Measurements from ENCODE around the gene PRDM5.

Gene PRDM5

DNA sequence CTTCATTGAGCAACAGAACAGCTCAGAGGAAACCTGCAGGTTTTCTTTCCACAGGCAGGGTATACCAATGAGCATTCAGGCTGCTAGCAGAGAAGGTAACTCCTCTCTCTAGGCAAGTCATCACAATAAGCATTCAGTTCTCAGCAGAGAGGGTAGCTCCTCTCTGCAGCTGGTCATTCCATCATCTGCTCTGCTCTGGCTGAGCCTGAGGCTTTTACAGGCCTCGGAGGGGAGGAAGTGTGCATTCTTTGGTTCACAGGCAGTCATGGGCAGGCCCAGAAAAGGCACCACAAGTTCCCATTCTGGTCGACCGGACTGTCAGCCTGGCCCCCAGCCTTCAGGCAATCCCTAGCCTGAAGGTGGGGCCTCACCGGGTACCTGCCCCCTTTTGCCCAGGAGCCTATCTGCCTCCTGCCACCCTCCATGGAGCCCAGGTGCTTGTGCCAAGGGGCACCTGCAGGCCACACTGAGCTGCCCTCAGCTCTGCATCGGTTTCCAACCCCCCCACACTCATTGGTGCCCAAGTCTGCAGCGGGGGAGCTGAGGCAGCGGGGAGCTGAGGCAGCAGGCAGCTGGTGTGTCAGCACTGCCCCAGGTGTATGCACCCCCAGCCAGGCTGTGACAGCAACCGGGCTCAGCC, 83.1 kb downstream of the PRDM5 start:
- TF ChIP-seq YY1 (IDR thresholded peaks at IDR 0.05; ENCODE audit: low read depth) = no peak
- TF ChIP-seq TAF1 (IDR thresholded peaks at IDR 0.05; ENCODE audit: low read depth) = no peak
- no peak for TF ChIP-seq ZBTB7A (IDR thresholded peaks at IDR 0.05; ENCODE audit: low read depth)
- TF ChIP-seq TCF12 (IDR thresholded peaks at IDR 0.05; ENCODE audit: low read depth) = no peak
- no peak for TF ChIP-seq CREB1 (IDR thresholded peaks at IDR 0.05; ENCODE audit: low read depth)
- TF ChIP-seq TEAD4 (IDR thresholded peaks at IDR 0.05) = no peak
- no peak for TF ChIP-seq RAD21 (IDR thresholded peaks at IDR 0.05; ENCODE audit: low read depth)
- no peak for TF ChIP-seq NFIC (IDR thresholded peaks at IDR 0.05)
- TF ChIP-seq, protein P1, sequence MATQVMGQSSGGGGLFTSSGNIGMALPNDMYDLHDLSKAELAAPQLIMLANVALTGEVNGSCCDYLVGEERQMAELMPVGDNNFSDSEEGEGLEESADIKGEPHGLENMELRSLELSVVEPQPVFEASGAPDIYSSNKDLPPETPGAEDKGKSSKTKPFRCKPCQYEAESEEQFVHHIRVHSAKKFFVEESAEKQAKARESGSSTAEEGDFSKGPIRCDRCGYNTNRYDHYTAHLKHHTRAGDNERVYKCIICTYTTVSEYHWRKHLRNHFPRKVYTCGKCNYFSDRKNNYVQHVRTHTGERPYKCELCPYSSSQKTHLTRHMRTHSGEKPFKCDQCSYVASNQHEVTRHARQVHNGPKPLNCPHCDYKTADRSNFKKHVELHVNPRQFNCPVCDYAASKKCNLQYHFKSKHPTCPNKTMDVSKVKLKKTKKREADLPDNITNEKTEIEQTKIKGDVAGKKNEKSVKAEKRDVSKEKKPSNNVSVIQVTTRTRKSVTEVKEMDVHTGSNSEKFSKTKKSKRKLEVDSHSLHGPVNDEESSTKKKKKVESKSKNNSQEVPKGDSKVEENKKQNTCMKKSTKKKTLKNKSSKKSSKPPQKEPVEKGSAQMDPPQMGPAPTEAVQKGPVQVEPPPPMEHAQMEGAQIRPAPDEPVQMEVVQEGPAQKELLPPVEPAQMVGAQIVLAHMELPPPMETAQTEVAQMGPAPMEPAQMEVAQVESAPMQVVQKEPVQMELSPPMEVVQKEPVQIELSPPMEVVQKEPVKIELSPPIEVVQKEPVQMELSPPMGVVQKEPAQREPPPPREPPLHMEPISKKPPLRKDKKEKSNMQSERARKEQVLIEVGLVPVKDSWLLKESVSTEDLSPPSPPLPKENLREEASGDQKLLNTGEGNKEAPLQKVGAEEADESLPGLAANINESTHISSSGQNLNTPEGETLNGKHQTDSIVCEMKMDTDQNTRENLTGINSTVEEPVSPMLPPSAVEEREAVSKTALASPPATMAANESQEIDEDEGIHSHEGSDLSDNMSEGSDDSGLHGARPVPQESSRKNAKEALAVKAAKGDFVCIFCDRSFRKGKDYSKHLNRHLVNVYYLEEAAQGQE (IDR thresholded peaks at IDR 0.05; ENCODE audit: low read depth) = no peak

DNA sequence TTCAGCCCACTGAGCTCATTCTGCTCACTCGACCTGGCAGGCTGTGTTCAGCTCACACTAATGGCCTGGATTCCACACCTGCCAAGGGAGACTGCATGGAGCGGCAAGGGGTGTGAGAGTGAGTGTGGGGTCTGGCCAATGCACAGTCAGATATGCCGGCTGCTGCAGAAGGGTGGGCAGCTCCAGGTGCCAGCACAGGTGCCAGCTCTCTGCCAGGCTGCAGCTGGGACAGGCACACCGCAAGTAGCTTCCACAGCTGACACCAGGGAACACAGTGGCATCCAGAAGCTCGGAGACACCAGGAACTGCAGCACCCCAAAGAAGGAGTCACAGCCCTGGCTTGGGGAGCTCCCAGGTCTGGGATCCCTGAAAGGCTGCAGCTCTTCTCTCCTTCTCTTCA, 83.7 kb downstream of the PRDM5 start:
- TF ChIP-seq, protein P2, sequence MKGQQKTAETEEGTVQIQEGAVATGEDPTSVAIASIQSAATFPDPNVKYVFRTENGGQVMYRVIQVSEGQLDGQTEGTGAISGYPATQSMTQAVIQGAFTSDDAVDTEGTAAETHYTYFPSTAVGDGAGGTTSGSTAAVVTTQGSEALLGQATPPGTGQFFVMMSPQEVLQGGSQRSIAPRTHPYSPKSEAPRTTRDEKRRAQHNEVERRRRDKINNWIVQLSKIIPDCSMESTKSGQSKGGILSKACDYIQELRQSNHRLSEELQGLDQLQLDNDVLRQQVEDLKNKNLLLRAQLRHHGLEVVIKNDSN (IDR thresholded peaks at IDR 0.05) = no peak
- no peak for TF ChIP-seq EGR1 (IDR thresholded peaks at IDR 0.05)
- TF ChIP-seq NFIC (IDR thresholded peaks at IDR 0.05) = no peak
- no peak for TF ChIP-seq FOXM1 (IDR thresholded peaks at IDR 0.05; ENCODE audit: borderline replicate concordance, low read depth)
- TF ChIP-seq TCF12 (IDR thresholded peaks at IDR 0.05; ENCODE audit: low read depth) = no peak
- TF ChIP-seq, protein P3, sequence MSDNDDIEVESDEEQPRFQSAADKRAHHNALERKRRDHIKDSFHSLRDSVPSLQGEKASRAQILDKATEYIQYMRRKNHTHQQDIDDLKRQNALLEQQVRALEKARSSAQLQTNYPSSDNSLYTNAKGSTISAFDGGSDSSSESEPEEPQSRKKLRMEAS (IDR thresholded peaks at IDR 0.05) = no peak

DNA sequence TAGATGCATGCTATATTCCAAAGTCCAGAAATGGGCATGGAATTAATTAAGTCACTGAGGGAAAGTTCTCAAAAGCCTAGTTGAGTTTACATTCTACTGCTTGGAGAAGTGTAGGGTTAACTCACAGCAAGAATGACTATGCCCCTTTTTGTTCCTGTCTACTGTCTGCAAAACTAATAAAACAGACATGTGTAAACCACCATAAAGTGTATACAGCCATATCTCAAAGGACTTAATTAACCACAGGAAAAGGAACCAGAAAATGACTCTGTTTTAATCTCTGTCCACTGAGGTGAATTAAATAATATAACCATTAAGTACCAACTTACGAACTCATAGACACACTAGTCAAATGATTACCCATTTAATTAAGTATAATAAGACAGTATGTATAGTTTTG, 84.9 kb downstream of the PRDM5 start:
- TF ChIP-seq TCF12 (IDR thresholded peaks at IDR 0.05; ENCODE audit: low read depth) = no peak
- TF ChIP-seq TEAD4 (IDR thresholded peaks at IDR 0.05) = no peak
- no peak for TF ChIP-seq CREB1 (IDR thresholded peaks at IDR 0.05; ENCODE audit: low read depth)
- no peak for TF ChIP-seq FOXM1 (IDR thresholded peaks at IDR 0.05; ENCODE audit: borderline replicate concordance, low read depth)

DNA sequence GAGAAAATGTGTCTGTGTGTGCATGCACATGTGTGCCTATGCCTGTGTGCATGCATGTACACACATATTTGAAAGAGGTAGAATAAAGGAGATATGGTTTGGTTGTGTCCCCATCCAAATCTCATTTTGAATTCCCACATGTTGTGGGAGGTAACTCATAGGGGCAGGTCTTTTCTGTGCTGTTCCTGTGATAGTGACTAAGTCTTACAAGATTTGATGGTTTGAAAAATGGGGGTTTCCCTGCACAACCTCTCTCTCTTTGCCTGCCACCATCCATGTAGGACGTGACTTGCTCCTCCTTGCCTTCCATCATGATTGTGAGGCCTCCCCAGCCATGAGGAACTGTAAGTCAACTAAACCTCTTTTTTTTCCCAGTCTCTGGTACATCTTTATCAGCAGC, 87.2 kb downstream of the PRDM5 start:
- TF ChIP-seq, protein P2 (IDR thresholded peaks at IDR 0.05) = no peak
- no peak for TF ChIP-seq YY1 (IDR thresholded peaks at IDR 0.05; ENCODE audit: low read depth)
- TF ChIP-seq, protein P1 (IDR thresholded peaks at IDR 0.05; ENCODE audit: low read depth) = no peak
- no peak for TF ChIP-seq CEBPB (IDR thresholded peaks at IDR 0.05)
- TF ChIP-seq, protein P3 (IDR thresholded peaks at IDR 0.05) = no peak
- TF ChIP-seq NFIC (IDR thresholded peaks at IDR 0.05) = no peak
- TF ChIP-seq EGR1 (IDR thresholded peaks at IDR 0.05) = no peak
- no peak for TF ChIP-seq CREB1 (IDR thresholded peaks at IDR 0.05; ENCODE audit: low read depth)
- TF ChIP-seq TAF1 (IDR thresholded peaks at IDR 0.05; ENCODE audit: low read depth) = no peak
- TF ChIP-seq RAD21 (IDR thresholded peaks at IDR 0.05; ENCODE audit: low read depth) = no peak
- no peak for TF ChIP-seq TEAD4 (IDR thresholded peaks at IDR 0.05)
- TF ChIP-seq FOXM1 (IDR thresholded peaks at IDR 0.05; ENCODE audit: borderline replicate concordance, low read depth) = no peak
- TF ChIP-seq ZBTB7A (IDR thresholded peaks at IDR 0.05; ENCODE audit: low read depth) = no peak
- TF ChIP-seq TCF12 (IDR thresholded peaks at IDR 0.05; ENCODE audit: low read depth) = no peak
- TF ChIP-seq EP300 (IDR thresholded peaks at IDR 0.05; ENCODE audit: borderline replicate concordance) = no peak

DNA sequence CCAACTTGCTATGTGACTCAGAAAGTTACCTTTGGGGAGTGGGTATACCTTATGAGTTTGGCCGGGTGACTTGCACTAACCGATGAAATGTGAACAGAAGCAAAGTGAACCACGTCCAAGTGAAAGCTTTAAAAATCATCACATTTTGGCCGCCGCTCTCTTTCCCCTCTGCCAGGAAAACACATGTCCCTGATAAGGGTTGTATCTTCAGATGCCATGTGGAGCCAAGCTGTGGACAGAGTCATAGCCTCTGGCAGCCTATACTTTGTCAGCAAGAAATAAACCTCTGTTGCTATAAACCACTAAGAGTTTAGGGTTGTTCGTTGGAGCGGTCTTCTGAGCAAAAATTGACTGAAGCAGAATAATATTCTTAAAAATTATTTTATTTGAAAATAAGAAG, 92.3 kb downstream of the PRDM5 start:
- TF ChIP-seq, protein P2 (IDR thresholded peaks at IDR 0.05) = no peak
- TF ChIP-seq TAF1 (IDR thresholded peaks at IDR 0.05; ENCODE audit: low read depth) (no peak), CREB1 (IDR thresholded peaks at IDR 0.05; ENCODE audit: low read depth) (no peak), NFIC (IDR thresholded peaks at IDR 0.05) (no peak), CEBPB (IDR thresholded peaks at IDR 0.05) (no peak), EGR1 (IDR thresholded peaks at IDR 0.05) (no peak), FOXM1 (IDR thresholded peaks at IDR 0.05; ENCODE audit: borderline replicate concordance, low read depth) (no peak), EP300 (IDR thresholded peaks at IDR 0.05; ENCODE audit: borderline replicate concordance) (no peak), TEAD4 (IDR thresholded peaks at IDR 0.05) (no peak), RAD21 (IDR thresholded peaks at IDR 0.05; ENCODE audit: low read depth) (no peak), TCF12 (IDR thresholded peaks at IDR 0.05; ENCODE audit: low read depth) (no peak), ZBTB7A (IDR thresholded peaks at IDR 0.05; ENCODE audit: low read depth) (no peak)
- TF ChIP-seq, protein P1 (IDR thresholded peaks at IDR 0.05; ENCODE audit: low read depth) = no peak
- TF ChIP-seq, protein P3 (IDR thresholded peaks at IDR 0.05) = no peak
